GM18861 (cell line): ENCODE results near the gene EPS8.
"Not testable (repeated sequence)": the region's sequence is repeated elsewhere in the genome, so short reads cannot be mapped to it uniquely, and the experiment has no call there.

ENCODE experiments used
- ATAC-seq: cut with Tn5 transposase; IDR thresholded peaks from one replicate; pipeline ENCODE4 v1.9.1; 2021; ENCODE audit not compliant: unreplicated experiment

EPS8 gene

GRCh38 chr12:15757553-15758255 lies 31.5 kb downstream of the EPS8 start:
- no peak for ATAC-seq

DNA sequence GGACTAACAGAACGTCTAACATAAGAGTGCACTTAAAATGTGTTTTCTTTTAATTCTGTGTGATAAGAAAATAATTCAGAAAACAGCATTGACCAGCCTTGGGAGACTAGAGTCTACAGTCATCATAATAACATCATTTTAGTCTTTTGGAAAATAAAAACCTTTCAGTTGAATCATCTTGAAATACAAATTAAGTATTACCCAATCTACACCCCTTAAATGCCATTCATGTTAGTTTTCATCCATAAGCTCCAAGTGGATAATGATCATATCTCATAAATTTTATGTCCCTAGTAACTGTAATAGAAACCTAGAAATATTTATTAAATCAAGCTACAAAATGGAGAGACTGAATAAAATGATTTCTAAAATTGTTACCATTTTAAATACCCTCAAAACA lies 32.4 kb downstream of the EPS8 start:
- ATAC-seq, result no peak

DNA sequence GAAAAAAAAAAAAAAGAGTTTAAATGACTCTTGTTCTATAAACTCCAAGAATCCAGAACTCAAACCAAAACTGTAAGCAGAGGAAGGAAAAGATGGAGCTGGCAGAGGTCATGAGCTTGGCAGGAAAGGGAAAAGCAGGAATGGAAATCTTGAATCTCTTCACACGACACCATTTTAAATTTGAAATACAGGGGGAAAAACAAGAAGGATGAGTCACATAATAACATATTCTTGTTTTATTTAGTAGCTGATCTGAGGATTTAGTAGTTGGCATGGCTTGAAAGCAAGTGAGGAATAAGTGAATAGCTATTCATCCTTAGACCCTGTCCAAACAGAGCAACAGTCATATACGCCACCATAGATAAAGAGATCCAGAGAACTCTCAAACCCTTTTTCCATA lies 35.0 kb downstream of the EPS8 start:
- ATAC-seq, result no peak

- no peak for ATAC-seq
These were observed 36.4 kb downstream of the EPS8 start for GRCh38 chr12:15752785-15753184.

GRCh38 chr12:15751741-15752140 lies 37.4 kb downstream of the EPS8 start:
- ATAC-seq, result no peak

DNA sequence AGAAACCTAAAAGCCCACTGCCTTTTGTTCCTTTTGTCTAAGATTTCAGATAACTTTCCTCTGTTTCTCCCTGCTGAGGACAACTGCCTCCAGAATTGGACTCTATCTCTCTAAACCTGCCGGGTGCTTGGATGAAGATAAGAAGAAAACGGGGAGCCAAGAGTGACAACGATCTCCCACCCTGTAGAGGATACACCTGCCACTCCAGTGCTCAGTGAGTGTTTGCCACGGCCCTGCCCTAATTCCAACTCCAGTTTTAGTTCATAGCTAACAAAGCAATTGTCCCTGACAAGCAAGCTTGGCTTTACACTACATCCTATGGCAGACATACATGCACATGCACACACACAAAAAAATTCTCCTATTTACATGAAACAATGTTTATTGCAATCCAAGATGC lies 39.3 kb downstream of the EPS8 start:
- ATAC-seq, result no peak

DNA sequence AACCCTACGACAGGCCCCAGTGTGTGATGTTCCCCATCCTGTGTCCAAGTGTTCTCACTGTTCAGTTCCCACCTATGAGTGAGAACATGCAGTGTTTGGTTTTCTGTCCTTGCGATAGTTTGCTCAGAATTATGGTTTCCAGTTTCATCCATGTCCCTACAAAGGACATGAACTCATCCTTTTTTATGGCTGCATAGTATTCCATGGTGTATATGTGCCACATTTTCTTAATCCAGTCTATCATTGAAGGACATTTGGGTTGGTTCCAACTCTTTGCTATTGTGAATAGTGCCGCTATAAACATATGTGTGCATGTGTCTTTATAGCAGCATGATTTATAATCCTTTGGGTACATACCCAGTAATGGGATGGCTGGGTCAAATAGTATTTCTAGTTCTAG lies 47.3 kb downstream of the EPS8 start:
- not testable (repeated sequence) for ATAC-seq

GRCh38 chr12:15741082-15741481 lies 48.1 kb downstream of the EPS8 start:
- ATAC-seq, result no peak

- ATAC-seq, result not testable (repeated sequence)
These were observed 48.8 kb downstream of the EPS8 start for GRCh38 chr12:15740389-15740788.

DNA sequence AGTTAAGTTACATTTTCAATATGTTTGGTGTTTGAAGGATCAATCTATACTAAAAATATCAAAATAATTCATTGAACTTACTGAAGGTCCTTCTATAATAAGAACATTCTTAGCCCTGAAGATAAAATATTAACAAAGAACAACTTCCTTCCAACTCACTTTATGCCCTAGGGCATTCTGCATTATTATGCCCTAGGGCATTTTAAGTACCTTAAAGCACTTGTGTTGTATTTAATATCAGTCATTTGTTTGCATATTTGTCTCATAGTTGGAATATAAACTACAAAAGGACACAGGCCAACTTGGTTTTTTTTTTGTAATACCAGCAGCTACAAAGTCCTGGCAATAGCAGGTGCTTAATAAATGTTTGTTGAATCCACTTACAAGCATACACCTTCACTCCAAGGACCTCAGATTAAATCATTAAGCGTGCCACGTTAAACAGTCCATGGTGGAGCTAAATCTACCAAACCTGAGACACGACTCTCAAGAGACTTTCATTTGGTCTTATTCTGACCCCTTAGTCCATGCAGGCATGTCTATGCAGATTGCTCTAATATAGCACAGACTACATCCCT lies 50.7 kb downstream of the EPS8 start:
- no peak for ATAC-seq

GRCh38 chr12:15735837-15736615 lies 53.2 kb downstream of the EPS8 start:
- no peak for ATAC-seq

GRCh38 chr12:15733136-15733535 lies 56.1 kb downstream of the EPS8 start:
- peak; percentile 17 for ATAC-seq

DNA sequence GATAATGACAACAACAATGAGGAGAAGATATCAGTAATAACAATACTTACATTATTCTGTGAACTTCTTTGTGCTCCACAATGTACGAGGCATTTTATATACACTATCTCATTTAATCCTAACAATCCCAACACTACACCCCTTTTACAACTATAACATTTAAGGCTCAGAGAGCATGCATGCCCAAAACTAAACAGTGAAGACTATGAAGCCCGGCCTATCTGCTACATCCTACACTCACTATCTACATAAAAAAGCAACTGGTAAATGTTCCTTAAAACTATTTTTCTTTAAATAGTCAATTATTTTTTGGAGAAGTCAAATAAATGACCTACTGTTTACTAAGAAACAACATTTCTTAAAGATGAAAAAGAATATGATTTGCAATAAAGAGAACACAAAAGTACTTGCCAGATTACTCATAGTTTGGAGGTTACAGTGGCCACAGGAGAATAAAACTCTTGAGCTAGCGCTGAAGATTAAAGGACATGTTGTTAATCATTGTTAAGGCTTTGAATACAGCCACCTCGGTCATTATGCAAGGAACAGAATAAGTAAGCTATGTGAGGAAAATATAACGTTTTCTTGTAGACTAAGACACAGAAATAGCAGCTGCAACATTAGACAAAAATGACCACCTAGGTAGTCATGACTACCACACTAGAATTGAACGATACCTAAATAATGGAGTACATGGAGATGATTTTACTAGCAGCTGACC lies 56.7 kb downstream of the EPS8 start:
- ATAC-seq, result peak; percentile 94

DNA sequence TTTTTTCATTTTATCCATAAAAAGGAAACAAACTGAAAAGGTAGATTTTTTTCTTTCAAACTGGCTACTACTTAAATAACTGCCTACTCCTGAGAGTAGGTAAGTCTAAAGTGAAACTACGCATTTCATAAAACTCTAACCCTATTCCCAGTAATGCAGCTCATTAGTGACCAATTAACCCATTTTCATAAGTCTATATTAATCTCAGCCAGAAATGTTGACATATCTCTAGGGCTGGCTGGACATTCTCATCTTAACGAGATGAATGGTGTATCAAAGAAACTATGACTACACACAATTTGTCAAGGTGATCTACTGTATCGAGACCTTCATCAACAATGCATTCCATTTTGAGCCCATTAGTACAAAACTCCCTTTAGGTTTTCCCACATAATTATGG lies 57.2 kb downstream of the EPS8 start:
- no peak for ATAC-seq

DNA sequence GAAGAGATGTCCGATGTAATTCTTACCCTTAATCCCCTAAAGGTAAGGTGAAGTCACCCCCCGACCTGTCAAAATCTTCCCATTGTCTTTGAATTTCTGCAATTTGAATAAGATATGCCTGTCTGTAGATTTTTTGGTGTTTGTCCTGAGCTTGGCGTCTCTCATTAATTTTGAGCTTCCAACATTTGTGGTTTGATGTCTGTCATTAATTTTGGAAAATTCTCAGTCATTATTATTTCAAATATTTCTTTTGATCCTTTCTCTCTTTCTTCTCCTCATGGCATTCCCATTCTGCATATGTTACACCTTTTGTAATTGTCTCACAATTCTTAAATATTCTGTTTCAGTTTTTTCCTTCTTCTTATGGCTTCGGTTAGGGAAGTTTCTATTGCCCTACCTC lies 60.1 kb downstream of the EPS8 start:
- no peak for ATAC-seq

DNA sequence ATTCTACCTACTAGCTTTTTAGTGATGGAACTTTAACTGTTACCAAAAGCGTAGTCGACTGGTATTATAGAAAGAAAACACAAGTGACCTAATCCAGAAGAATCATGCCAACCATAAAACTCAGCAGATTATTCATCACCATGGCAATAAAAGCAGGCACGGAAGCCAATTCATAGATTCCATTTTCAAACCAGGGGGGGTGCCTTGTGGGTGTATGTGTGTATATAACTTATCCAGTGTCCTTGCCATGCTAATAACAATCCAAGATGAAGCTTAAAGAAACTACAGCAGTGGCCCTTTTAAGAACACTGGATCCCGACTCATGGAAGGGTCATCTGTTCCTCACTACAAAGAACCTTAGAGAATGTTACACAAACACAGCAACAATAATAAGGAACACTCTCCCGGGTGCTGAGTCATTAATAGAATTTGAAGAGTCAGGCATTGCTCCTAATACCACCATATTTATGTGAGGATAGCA lies 61.0 kb downstream of the EPS8 start:
- no peak for ATAC-seq

GRCh38 chr12:15726878-15727150 lies 62.4 kb downstream of the EPS8 start:
- ATAC-seq, result no peak

- no peak for ATAC-seq
These were observed 62.9 kb downstream of the EPS8 start for GRCh38 chr12:15726027-15726877.

DNA sequence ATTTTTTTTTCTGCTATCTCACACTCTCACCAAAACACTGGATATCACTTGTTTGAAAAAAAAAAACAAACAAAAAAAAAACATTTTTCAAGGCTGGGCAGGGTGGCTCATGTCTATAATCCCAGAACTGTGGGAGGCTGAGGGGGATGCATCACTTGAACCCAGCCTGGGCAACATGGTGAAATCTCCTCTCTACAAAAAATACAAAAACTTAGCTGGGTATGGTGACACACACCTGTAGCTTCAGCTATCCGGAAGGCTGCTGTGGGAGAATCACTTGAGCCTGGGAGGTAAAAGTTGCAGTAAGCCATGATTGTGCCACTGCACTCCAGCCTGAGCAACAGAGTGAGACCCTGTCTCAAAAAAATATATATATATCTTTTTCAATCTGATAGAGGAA lies 66.2 kb downstream of the EPS8 start:
- no peak for ATAC-seq

DNA sequence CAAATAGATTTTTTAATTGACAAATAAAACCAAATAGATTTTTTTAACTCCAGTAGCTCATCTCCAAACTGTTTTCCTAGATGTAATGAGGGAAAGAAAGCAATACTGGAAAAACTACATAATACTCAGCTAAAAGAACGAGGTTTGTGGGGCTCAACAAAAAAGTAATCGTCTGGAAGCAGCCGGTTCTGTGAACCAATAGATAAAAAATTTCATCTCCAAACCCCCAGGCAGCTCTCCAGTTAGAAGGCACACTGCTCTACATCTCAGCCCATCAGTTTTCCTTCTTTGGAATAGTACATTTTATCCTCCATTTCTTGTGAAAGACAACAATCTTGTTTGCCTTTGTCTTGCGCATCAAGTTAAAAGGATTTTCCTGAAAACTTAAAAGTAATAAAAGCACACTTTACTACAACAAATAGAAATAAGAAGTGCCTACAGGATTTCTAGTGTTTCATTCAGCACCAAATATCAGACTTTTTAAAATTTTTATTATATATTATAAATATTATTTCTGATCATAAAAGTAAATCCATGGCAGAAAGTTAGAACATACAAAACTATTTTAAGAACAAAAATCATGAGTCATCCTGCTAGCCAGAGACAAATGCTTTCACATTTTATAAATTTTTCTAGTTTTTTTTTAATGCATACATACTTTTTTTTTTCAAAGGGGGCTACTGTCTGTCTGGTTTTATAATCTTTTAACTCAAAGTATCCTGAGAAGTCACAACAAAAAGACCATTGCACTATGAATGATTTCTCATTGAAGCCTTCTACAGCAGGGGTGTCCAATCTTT lies 67.7 kb downstream of the EPS8 start:
- no peak for ATAC-seq
